GM10266 (cell line): ENCODE measurements around the gene RPL28.
"Not testable (repeated sequence)": the region's sequence is repeated elsewhere in the genome, so short reads cannot be mapped to it uniquely, and the experiment has no call there.

Experiments
- DNase-seq: peaks from one replicate; pipeline ENCODE4 v3.0.0; 2012; ENCODE audit errors: extremely low spot score
- CTCF ChIP-seq: IDR thresholded peaks from 2 replicates; pipeline ENCODE4 v1.5.1; 2012; ENCODE audit warnings: mild to moderate bottlenecking, low read depth; ENCODE audit not compliant: control insufficient read depth, insufficient read depth; ENCODE audit errors: missing control alignments

Gene RPL28

DNA sequence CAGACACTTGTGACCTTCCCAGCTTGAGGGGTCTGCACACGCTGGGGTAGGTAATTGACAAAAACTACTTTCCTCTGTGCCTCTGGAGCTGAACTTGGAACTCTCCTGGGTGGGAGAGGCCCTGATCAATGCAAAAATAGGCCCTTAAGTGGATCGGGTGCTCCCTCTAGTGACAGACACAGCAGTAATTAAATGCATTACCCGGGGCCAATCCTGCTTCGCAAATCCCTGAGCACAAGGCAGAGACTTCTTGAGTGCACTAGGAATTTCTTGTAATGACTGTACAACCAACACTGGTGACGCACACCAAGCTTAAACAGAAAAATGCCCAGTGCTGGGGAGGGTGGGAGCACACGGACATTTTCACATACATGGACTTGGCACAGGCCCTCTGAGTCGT, 32.5 kb downstream of the RPL28 start:
- peak; percentile 63 for DNase-seq
- peak; percentile 77 for TF ChIP-seq CTCF

GRCh38 chr19:55419103-55419502, 33.4 kb downstream of the RPL28 start:
- no peak for TF ChIP-seq CTCF
- no peak for DNase-seq

DNA sequence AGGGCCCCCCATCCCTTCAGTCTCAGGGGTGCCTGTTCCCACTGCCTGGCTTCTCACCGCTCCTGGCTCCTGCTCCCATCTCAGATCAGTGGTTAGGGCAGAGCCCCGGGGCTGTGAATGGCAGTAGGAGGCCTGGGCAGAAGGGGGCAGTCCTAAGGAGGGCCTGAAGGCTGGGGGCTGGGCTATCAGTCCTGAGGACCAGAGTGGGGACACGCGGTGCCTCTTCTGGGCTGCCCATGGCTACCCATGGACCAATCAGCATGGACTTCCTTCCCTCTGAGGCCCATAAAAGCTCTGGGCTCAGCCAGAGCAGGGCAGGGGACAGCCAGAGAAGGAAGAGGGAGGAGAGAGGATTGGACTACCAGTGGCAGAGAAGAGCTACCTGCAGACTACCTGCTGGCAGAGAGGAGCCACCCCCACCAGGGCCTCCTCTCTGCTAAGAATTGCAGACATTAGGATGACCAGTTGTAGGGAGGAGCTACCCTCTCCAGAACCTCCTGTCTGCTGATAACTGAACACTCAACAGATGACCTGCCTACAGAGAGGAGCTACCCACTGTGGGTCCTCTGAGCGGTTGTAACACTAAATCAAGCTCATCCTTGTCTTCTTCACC, 34.0 kb downstream of the RPL28 start:
- no peak for TF ChIP-seq CTCF
- no peak for DNase-seq

DNA sequence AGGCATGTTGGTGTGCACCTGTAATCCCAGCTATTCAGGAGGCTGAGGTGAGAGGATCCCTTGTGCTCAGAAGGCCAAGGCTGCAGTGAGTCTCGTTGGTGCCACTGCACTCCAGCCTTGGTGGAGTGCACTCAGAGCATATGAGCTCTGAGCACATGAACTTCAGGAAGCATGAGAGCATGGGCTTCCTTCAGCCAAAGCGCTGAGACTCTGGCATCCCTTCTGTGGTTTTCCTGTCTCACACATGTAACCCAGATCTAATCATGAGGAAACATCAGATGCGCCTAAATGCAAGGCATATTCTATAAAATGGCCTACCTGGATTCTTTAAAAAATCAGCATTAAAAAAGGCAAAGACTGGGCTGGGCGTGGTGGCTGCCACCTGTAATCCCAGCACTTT, 35.5 kb downstream of the RPL28 start:
- DNase-seq: not testable (repeated sequence)

DNA sequence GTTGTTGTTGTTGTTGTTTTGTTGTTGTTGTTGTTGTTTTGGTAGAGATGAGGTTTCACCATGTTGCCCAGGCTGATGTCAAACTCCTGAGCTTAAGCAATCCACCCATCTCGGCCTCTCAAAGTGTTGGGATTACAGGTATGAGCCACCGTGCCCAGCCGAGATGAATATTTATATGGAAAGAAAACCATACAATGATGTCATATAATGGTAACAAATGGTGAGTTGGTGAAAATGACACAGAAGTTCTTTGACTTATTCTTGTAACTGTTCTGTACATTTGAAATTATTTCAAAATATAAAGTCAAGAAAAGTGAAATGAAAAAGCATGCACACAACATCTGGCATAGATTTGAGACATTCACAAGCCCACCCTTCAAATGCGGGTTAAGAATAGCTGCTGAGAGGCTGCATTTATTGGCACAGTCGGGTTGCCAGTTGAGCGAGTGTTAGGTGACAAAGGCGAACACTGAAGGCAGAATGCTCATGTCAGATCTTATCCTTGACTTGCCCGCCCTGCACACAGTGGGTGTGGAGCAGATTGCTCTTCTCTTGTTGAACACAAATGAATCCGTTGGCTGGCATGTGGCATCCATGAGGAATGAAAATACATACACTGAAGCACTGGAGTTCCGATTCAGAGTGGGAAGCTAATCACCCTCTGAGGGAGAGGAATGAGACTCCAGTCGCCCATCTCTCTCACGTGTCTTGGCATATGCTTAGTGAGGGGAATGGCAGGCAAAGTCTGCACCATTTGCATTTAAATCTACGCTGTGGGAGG, 37.7 kb downstream of the RPL28 start:
- no peak for DNase-seq
- no peak for TF ChIP-seq CTCF

- no peak for TF ChIP-seq CTCF
- DNase-seq: no peak
These were observed 38.8 kb downstream of the RPL28 start for GRCh38 chr19:55424518-55424917.

DNA sequence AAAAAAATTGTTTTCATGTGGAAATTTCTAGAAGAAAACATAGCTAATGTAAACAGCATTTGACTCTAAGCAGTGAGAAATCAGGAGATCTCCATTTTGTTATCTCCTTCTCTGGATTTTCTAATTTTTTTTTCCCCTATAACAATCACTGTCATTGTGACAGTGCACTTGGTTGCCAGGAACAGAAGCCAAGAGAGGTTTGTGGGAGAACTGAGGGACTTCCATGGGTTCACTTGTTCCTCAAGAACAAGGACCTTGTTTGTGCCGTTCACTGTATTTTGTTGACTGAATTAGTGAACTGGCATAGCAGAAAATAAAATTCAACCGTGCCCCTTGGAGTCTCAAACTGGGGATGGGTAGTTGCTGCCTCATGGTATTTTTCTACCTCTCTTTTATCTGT, 40.3 kb downstream of the RPL28 start:
- no peak for TF ChIP-seq CTCF
- DNase-seq: no peak
